ENCODE results near the gene PROC. TPM values are rescaled to one million over a fixed set of nuclear protein-coding genes. Genes with fewer than 3 reads are reported as not detected.

The PROC gene
- total RNA-seq, 1 experiment from 2014 or later = not detected

- TF ChIP-seq CTCF (IDR thresholded peaks at IDR 0.05 in 2 of 3, conservative IDR thresholded peaks at IDR 0.05 in 1 of 3; ENCODE audit: borderline replicate concordance in 1 of 3, insufficient read depth in 1 of 3, low read depth in 2 of 3, low read length in 2 of 3) (no peak), RAD21 (IDR thresholded peaks at IDR 0.05; ENCODE audit: low read depth) (no peak), ZBTB33 (IDR thresholded peaks at IDR 0.05; ENCODE audit: extremely low read depth, insufficient replicate concordance, low read length) (no peak), CEBPB (IDR thresholded peaks at IDR 0.05; ENCODE audit: low read depth) (no peak), JUND (IDR thresholded peaks at IDR 0.05) (no peak), FOSL1 (IDR thresholded peaks at IDR 0.05; ENCODE audit: low read depth) (no peak), ZNF274 (IDR thresholded peaks at IDR 0.05; ENCODE audit: low read depth, low read length) (no peak), CBX3 (IDR thresholded peaks at IDR 0.05; ENCODE audit: low read depth) (no peak)
These were observed 16.2 kb upstream of the PROC start (continued) for GRCh38 chr2:127401757-127402695.

DNA sequence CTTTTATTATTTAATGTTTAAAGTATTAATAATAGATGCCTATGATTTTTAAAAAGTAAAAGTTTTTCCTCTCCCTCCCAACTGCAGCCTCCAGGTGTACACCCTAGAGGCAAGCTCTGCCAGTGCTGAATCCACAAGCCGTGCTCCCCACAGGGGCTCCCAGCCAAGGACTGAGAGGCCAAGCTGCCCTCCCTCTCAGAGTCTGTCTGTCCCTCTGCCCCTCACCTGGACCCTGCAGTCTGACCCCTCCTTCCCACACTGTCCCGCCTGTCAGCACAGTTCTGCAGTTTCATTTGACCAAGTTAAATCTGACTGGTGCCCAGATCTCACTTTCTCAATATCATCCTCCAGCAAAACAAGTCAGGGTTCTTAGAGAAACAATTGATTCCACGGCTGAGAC lies 14.8 kb upstream of the PROC start:
- peaks cover 14 to 20% of the 10 kb centered on the region in 2 experiments for H3K4me1 ChIP-seq (ENCODE audit: control insufficient read depth in 1 of 2, insufficient read depth in 2 of 2, low read length in 2 of 2)
- no peaks in the 10 kb centered on the region for H3K79me2 ChIP-seq (ENCODE audit: insufficient read depth, low read length)
- H2AFZ ChIP-seq (ENCODE audit: low read depth, low read length, poor library complexity, severe bottlenecking) = no peak overlapping the region
- ChIA-PET CTCF (no interaction called here), RAD21 (ENCODE audit: low non-redundant PET in 1 of 2, low total read pairs in 2 of 2, uncharacterized antibody in 2 of 2, unreplicated experiment in 2 of 2) (no interaction called here), POLR2A (no interaction called here)
- no peak for TF ChIP-seq SP1 (IDR thresholded peaks at IDR 0.05; ENCODE audit: low read depth)
- no peak for TF ChIP-seq POLR2A (IDR thresholded peaks at IDR 0.05; ENCODE audit: borderline replicate concordance, extremely low read depth, insufficient read depth, insufficient read length)
- no peak for TF ChIP-seq SIN3A (IDR thresholded peaks at IDR 0.05; ENCODE audit: low read depth)
- no peak for TF ChIP-seq TCF7L2 (IDR thresholded peaks at IDR 0.05; ENCODE audit: borderline replicate concordance, extremely low read depth, insufficient read depth, insufficient read length)
- no peak for TF ChIP-seq EZH2phosphoT487 (IDR thresholded peaks at IDR 0.05; ENCODE audit: borderline replicate concordance)
- TF ChIP-seq FOSL1 (IDR thresholded peaks at IDR 0.05; ENCODE audit: low read depth) = no peak
- TF ChIP-seq, protein P1, sequence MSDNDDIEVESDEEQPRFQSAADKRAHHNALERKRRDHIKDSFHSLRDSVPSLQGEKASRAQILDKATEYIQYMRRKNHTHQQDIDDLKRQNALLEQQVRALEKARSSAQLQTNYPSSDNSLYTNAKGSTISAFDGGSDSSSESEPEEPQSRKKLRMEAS (IDR thresholded peaks at IDR 0.05) = no peak
- no peak for TF ChIP-seq CBX3 (IDR thresholded peaks at IDR 0.05; ENCODE audit: low read depth)
- no peak for TF ChIP-seq CTCF (IDR thresholded peaks at IDR 0.05 in 2 of 3, conservative IDR thresholded peaks at IDR 0.05 in 1 of 3; ENCODE audit: borderline replicate concordance in 1 of 3, insufficient read depth in 1 of 3, low read depth in 2 of 3, low read length in 2 of 3)
- TF ChIP-seq EGR1 (IDR thresholded peaks at IDR 0.05; ENCODE audit: low read depth) = no peak
- ATAC-seq (no peak), DNase-seq (ENCODE audit: low read depth, low spot score) (no peak)
- no peaks in the 10 kb centered on the region for H3K36me3 ChIP-seq (ENCODE audit: control insufficient read depth in 1 of 2, insufficient read depth in 2 of 2, low read length in 2 of 2)
- H3K4me3 ChIP-seq (replicated peaks in 1 of 2; ENCODE audit: low read depth in 1 of 2, low read length in 2 of 2) = no peak overlapping the region
- no peak overlapping the region for H3K9ac ChIP-seq (ENCODE audit: low read length)
- no peaks in the 10 kb centered on the region for H3K9me2 ChIP-seq (ENCODE audit: insufficient read depth)
- H3K27ac ChIP-seq (ENCODE audit: low read depth, low read length) = no peak overlapping the region
- BruUV-seq (replicated peaks) = no TSS peak
- H3K4me2 ChIP-seq (ENCODE audit: low read length) = no peak overlapping the region
- intact Hi-C loops (cut with micrococcal nuclease) = no loop called here
- H4K20me1 ChIP-seq (ENCODE audit: insufficient read depth) = peaks cover 3% of the 10 kb centered on the region; the same call in 1 of the 2 replicates
- no peaks in the 10 kb centered on the region for H3K9me3 ChIP-seq (ENCODE audit: control insufficient read depth in 1 of 2, insufficient read depth in 1 of 2, low read depth in 1 of 2, low read length in 2 of 2)
- peaks cover 68% of the 10 kb centered on the region for H3K27me3 ChIP-seq (ENCODE audit: insufficient read depth, low read length)

Data from HCT116 (cell line).